Ishikawa (cell line): ENCODE data around the gene MICALL2.

Source experiments
- CEBPB ChIP-seq: IDR thresholded peaks from 2 replicates; pipeline ENCODE4 v1.6.1; 2012
- CREB1 ChIP-seq: IDR thresholded peaks from 2 replicates; pipeline ENCODE4 v1.6.1; 2012; ENCODE audit warnings: low read depth
- EGR1 ChIP-seq: IDR thresholded peaks from 2 replicates; pipeline ENCODE4 v1.6.1; 2012
- FOXM1 ChIP-seq: IDR thresholded peaks from 2 replicates; pipeline ENCODE4 v1.6.1; 2012; ENCODE audit warnings: low read depth, borderline replicate concordance
- MAX ChIP-seq: IDR thresholded peaks from 2 replicates; pipeline ENCODE4 v1.6.1; 2012
- NFIC ChIP-seq: IDR thresholded peaks from 2 replicates; pipeline ENCODE4 v1.6.1; 2012
- RAD21 ChIP-seq: IDR thresholded peaks from 2 replicates; pipeline ENCODE4 v1.6.1; 2012; ENCODE audit warnings: low read depth
- REST ChIP-seq: IDR thresholded peaks from 2 replicates; pipeline ENCODE4 v1.6.1; 2012; ENCODE audit warnings: low read depth, mild to moderate bottlenecking
- TAF1 ChIP-seq: IDR thresholded peaks from 2 replicates; pipeline ENCODE4 v1.6.1; 2012; ENCODE audit warnings: low read depth, mild to moderate bottlenecking
- TCF12 ChIP-seq: IDR thresholded peaks from 2 replicates; pipeline ENCODE4 v1.6.1; 2012; ENCODE audit warnings: low read depth
- TEAD4 ChIP-seq: IDR thresholded peaks from 2 replicates; pipeline ENCODE4 v1.6.1; 2012
- YY1 ChIP-seq: IDR thresholded peaks from 2 replicates; pipeline ENCODE4 v1.6.1; 2012; ENCODE audit warnings: low read depth
- ZBTB7A ChIP-seq: IDR thresholded peaks from 2 replicates; pipeline ENCODE4 v1.6.1; 2012; ENCODE audit warnings: low read depth

GRCh38 chr7:1483536-1484505 lies 24.6 kb upstream of the MICALL2 start:
- no peak for TF ChIP-seq ZBTB7A
- TF ChIP-seq CREB1: no peak
- no peak for TF ChIP-seq RAD21
- no peak for TF ChIP-seq FOXM1
- no peak for TF ChIP-seq NFIC
- TF ChIP-seq CEBPB: no peak
- no peak for TF ChIP-seq REST
- TF ChIP-seq TCF12: no peak
- no peak for TF ChIP-seq EGR1
- no peak for TF ChIP-seq MAX
- TF ChIP-seq TAF1: no peak
- TF ChIP-seq TEAD4: no peak
- TF ChIP-seq YY1: no peak
